Choroid plexus epithelial cell (primary cell): Measurements from ENCODE around the gene PAFAH1B2.
A peak's percentile ranks its signal among the peaks of the same experiment; 100 is the strongest.

Source experiments
- DNase-seq: peaks from one replicate; pipeline ENCODE4 v3.0.0-alpha.2; 2010; ENCODE audit warnings: low read depth
- H3K4me3 ChIP-seq: 2 replicates; pipeline ENCODE4 v1.5.1; 2011; ENCODE audit warnings: low read depth, mild to moderate bottlenecking, control low read depth, low read length, moderate library complexity
- TF ChIP-seq, protein P1 (sequence below): conservative IDR thresholded peaks from 2 replicates; pipeline ENCODE4 v1.5.1; 2011; ENCODE audit warnings: low read depth, mild to moderate bottlenecking, control low read depth, inconsistent platforms, low read length, moderate library complexity

Gene PAFAH1B2

DNA sequence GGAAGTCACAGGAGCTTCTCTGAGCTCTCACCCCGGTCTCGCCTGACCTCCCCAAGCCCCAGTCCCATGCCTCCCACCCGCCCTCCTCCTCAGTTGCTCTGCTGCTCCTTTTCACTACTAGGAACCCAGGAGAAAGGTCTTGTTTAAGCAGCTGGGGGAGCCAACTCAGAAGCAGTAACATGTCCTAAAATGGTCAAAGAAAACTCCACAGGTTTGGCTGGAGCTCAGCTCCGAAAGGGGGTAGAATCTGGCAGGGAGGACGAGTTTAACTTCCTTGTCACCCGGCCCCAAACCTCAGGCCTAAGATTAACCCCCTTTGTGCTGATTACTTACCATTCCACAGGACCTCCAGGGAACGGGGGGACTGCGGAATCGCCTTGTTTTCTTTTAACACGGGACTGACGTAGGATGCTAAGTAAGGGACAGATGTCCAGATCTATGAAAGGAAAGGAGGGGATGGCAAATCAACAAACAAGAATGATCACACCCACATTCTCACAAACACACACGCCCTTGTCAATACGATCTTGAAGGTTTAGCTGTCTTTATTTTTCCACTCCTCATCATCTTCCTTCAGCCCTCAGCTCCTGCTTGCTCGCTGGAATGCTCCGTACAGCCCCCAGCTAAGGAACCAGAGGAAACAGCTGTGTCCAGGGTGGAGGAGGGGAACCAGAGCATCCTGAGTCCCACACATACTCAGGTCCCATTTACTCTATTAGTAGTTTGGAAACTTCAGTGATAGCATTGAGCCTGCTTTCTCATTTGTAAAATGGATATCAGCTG is 74.2 kb downstream of the PAFAH1B2 start:
- TF ChIP-seq, protein P1, sequence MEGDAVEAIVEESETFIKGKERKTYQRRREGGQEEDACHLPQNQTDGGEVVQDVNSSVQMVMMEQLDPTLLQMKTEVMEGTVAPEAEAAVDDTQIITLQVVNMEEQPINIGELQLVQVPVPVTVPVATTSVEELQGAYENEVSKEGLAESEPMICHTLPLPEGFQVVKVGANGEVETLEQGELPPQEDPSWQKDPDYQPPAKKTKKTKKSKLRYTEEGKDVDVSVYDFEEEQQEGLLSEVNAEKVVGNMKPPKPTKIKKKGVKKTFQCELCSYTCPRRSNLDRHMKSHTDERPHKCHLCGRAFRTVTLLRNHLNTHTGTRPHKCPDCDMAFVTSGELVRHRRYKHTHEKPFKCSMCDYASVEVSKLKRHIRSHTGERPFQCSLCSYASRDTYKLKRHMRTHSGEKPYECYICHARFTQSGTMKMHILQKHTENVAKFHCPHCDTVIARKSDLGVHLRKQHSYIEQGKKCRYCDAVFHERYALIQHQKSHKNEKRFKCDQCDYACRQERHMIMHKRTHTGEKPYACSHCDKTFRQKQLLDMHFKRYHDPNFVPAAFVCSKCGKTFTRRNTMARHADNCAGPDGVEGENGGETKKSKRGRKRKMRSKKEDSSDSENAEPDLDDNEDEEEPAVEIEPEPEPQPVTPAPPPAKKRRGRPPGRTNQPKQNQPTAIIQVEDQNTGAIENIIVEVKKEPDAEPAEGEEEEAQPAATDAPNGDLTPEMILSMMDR, result no peak
- H3K4me3 ChIP-seq, result no peak overlapping the region
- DNase-seq, result peak; percentile 47

DNA sequence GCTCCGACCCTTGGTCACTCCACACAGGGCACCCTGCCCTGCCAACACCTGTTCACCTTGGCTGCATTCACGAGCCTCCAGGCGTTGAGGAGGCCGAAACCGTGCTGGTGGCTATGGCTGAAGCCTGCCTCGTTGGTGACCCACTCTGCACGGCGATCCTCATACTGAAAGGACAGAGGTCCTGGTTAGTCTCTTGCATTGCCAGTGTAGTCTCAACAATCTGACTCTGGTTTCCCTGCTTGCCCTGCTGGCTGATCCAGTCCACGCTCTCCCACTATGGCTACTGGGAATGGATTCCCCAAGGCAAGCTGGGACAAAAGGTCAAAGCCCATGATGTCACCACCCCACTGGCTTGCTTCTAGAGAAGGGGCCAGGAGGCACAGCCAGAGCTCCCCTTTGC is 74.9 kb downstream of the PAFAH1B2 start:
- TF ChIP-seq, protein P1, result no peak
- no peak for DNase-seq
- no peak overlapping the region for H3K4me3 ChIP-seq

DNA sequence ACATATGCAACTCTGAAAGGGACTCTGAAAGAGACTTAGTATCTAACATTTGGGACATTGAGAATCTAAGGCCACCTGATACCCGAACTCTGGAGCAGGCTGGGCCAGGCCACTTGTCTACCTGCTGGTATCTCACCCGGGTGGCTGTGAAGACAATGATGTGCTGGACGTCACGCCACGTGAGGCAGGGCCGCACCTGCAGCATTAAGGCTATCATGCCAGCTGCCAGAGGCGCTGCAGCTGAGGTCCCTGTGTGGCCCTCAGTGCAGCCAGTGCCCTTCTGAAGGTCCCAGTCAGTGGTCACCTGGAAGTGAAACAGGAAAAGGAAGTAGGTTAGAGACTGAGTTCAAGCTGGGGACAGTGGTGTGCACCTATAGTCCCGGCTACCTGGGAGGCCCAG is 75.4 kb downstream of the PAFAH1B2 start:
- TF ChIP-seq, protein P1, result no peak
- H3K4me3 ChIP-seq, result no peak overlapping the region
- no peak for DNase-seq

DNA sequence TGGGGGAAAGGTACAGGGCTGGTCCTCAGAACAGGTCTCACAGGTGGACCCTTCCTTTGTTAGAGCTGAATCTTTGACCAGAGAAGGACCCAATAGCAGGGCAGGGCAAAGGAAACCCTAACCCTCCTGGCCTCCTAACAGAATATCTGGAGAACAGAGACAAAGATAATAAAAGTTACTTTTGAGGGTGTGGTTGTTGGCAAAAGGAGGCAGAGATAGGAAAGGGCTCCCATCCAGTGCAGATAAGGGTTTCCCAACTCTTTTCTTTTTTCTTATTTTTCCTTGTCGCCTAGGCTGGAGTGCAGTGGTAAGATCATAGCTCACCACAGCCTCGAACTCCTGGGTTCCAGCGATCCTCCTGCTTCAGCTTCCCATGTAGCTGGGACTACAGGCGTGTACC is 75.9 kb downstream of the PAFAH1B2 start:
- TF ChIP-seq, protein P1, result no peak
- no peak for DNase-seq
- no peak overlapping the region for H3K4me3 ChIP-seq

DNA sequence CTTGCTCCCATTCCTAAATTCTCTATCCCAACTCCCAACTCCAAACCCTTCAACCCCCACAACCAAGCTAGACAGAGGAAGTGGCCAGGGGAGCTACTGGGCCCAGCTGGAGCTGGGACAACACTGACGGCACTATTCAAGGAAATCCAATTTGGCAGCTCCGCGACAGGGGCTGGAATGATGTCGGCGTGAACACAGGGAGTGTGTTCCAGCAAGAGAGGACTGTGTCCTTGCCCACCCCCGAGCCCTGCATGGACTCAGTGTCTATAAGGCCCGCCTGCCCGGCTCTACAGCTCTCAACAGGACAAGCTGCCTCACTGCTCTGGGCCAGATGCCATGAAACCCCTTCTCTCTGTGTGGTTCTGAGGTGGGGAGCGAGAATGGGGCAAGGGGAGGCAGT is 76.5 kb downstream of the PAFAH1B2 start:
- H3K4me3 ChIP-seq, result no peak overlapping the region
- TF ChIP-seq, protein P1, result no peak
- no peak for DNase-seq

DNA sequence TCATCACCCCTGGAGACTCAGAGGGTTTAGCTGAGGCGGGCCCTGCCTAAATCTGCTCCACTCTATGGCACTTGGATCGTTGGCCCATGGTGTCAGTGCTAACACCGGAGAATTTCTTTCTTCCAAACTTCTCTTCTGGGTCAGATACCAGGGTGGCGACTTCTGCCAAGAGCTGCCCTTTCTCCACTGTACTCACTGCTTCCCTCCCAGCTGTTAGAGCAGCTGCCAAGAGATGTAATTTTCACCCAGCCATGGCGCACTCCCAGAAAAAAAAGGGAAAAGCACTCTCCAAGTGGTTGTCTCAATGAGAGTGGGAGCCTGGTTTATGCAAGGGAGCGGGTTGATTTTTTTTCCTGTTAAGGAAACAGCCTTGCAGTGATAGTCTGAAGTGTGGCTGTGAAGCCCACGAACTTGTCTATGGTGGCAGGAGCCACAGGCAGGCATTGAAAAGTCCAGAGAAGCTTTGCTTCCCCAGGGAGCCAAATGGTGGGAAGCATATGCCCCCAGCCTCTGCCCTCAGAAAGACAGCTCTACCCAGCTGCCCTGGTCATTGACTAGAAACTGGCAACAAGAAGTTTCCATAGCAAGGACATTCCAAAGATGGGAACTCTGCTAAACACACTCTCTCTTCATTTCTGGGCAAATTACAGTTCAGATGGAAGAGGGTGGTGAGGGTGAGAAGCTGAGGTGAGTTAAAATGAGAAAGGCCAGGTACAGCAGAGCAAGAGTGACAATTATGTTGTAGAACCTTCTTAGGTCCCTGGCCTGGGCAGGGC is 77.1 kb downstream of the PAFAH1B2 start:
- no peak overlapping the region for H3K4me3 ChIP-seq
- TF ChIP-seq, protein P1, result no peak
- DNase-seq, result no peak
